Gastrocnemius medialis (tissue), 4 donors: ENCODE results near the gene RBM14. TPM values are rescaled to one million over a fixed set of nuclear protein-coding genes. Genes with fewer than 3 reads are reported as not detected.

Experiments used
- ATAC-seq, 2 donors: fragments of 150-250 bp; one replicate each; pipeline ENCODE4 v1.9.1; 2016
- DNase-seq, 2 donors: peaks; one replicate each; pipeline ENCODE4 v3.0.0-alpha.2; 2019
- H3K27ac ChIP-seq, 4 donors: fragments of 200-600 bp; sonication (generic); 1 replicate in 1 of 4; 2 replicates in 3 of 4; pipeline ENCODE4 v1.5.1; 2016 to 2018; ENCODE audit warnings: mild to moderate bottlenecking in 2 of 4, moderate library complexity in 1 of 4
- H3K27me3 ChIP-seq, 3 donors: fragments of 200-600 bp; sonication (generic) in 2 of 3; 1 replicate in 1 of 3; 2 replicates in 2 of 3; pipeline versions ENCODE4 v1.5.1 to v1.6.0; 2016 to 2019; ENCODE audit warnings: mild to moderate bottlenecking in 1 of 3, moderate library complexity in 1 of 3
- H3K36me3 ChIP-seq, 2 donors: fragments of 200-600 bp; sonication (generic) in 1 of 2; one replicate each; pipeline ENCODE4 v1.5.1; 2017 to 2018
- H3K4me1 ChIP-seq, 2 donors: fragments of 200-600 bp; sonication (generic) in 1 of 2; one replicate each; pipeline ENCODE4 v1.5.1; 2016 to 2017; ENCODE audit warnings: mild to moderate bottlenecking in 2 of 2
- H3K4me3 ChIP-seq, 4 donors: fragments of 200-600 bp; sonication (generic) in 3 of 4; 1 replicate in 1 of 4; 2 replicates in 3 of 4; pipeline ENCODE4 v1.5.1; 2016 to 2019; ENCODE audit warnings: mild to moderate bottlenecking in 2 of 4
- H3K9me3 ChIP-seq, 3 donors: fragments of 200-600 bp; sonication (generic) in 2 of 3; 1 replicate in 1 of 3; 2 replicates in 2 of 3; pipeline ENCODE4 v1.5.1; 2016 to 2019
- CTCF ChIP-seq, 5 experiments: fragments of 450-650 bp in 3 of 5; fragments of 200-600 bp in 2 of 5; sonication (generic) in 2 of 5; IDR thresholded peaks in 4 of 5; conservative IDR thresholded peaks in 1 of 5; 1 replicate in 4 of 5; 2 replicates in 1 of 5; pipeline ENCODE4 v1.5.1; 2016 to 2019; ENCODE audit warnings: antibody characterized with exemption in 5 of 5, mild to moderate bottlenecking in 3 of 5, moderate library complexity in 3 of 5
- POLR2A ChIP-seq, 2 donors: fragments of 450-650 bp; IDR thresholded peaks; one replicate each; pipeline ENCODE4 v1.6.1; 2017; ENCODE audit warnings: antibody characterized with exemption in 2 of 2, mild to moderate bottlenecking in 2 of 2, moderate library complexity in 2 of 2
- in situ Hi-C, 4 donors: fragments of 200-750 bp; cut with MboI; loops; one replicate each; pipeline versions ENCODE4 v1.15.0 to v1.8.0; 2017; ENCODE audit warnings: low sequenced_read_pairs in 4 of 4
- intact Hi-C: fragments of 100-400 bp; cut with DNase I; formaldehyde crosslinking; loops from one replicate; pipeline ENCODE4 v1.15.1; 2023; ENCODE audit warnings: low total_unique reads
- total RNA-seq, 4 donors: library from RNA; depleted of rRNA; stranded (reverse); fragments of >200 nt; gene quantifications; one replicate each; pipeline versions ENCODE4 v1.1.0 to v1.2.3, GENCODE V29; 2016

The RBM14 gene
- total RNA-seq, 4 donors from 2014 or later, result 17.0 to 43.2 (median 29.4) TPM

- no peaks in the 10 kb centered on the region for H3K9me3 ChIP-seq
- ATAC-seq, result no peak
- no peak for DNase-seq
- no peaks in the 10 kb centered on the region for H3K27me3 ChIP-seq
- H3K36me3 ChIP-seq, result no peaks in the 10 kb centered on the region
- intact Hi-C loops (loop anchor here (5.0 kb wide), 1 partner anchor 193 kb away; the partner anchor contains the start of gene DPP3), in situ Hi-C loops (loop anchor here (5.0 to 25.0 kb wide), 4 partner anchors 90 to 263 kb away; partner anchors contain the start of gene NPAS4 (in 2 of the 4))
- H3K27ac ChIP-seq, result no peak overlapping the region
- peaks cover 29 to 31% of the 10 kb centered on the region in 2 donors for H3K4me1 ChIP-seq
- no peak overlapping the region for H3K4me3 ChIP-seq
- TF ChIP-seq CTCF (IDR thresholded peaks at IDR 0.05 in 4 of 5, conservative IDR thresholded peaks at IDR 0.05 in 1 of 5), result no peak
- no peak for TF ChIP-seq POLR2A (IDR thresholded peaks at IDR 0.05)
These were observed 58.7 kb downstream of the RBM14 start for GRCh38 chr11:66674964-66675602.

GRCh38 chr11:66676282-66676919 lies 60.0 kb downstream of the RBM14 start:
- intact Hi-C loops (loop anchor here (5.0 kb wide), 1 partner anchor 194 kb away; the partner anchor contains the start of gene DPP3), in situ Hi-C loops (loop anchor here (5.0 to 25.0 kb wide), 4 partner anchors 92 to 264 kb away; partner anchors contain the start of gene NPAS4 (in 2 of the 4))
- no peaks in the 10 kb centered on the region for H3K27me3 ChIP-seq
- H3K4me1 ChIP-seq, result peaks cover 18 to 31% of the 10 kb centered on the region in 2 donors
- ATAC-seq (no peak), DNase-seq (no peak)
- no peaks in the 10 kb centered on the region for H3K36me3 ChIP-seq
- peak overlapping the region; percentile 77 to 89 (median 86) for H3K4me3 ChIP-seq
- no peak for TF ChIP-seq CTCF (IDR thresholded peaks at IDR 0.05 in 4 of 5, conservative IDR thresholded peaks at IDR 0.05 in 1 of 5)
- no peak for TF ChIP-seq POLR2A (IDR thresholded peaks at IDR 0.05)
- no peaks in the 10 kb centered on the region for H3K9me3 ChIP-seq
- H3K27ac ChIP-seq, result peak overlapping the region in 1 of 4 donors; percentile 13

Other genes with a start within 250 kb of the RBM14 start
- gene SLC29A2, start 244.9 kb upstream of the RBM14 start, total RNA-seq, result 100 to 1,000 TPM in 1 of 4 donors, 10 to 100 TPM in 3; 39.2 to 106 (median 70.6) TPM
- not detected for gene NPAS4, start 195.6 kb upstream of the RBM14 start, total RNA-seq
- 10 to 100 TPM; 35.1 to 64.1 (median 52.5) TPM for gene MRPL11, start 177.8 kb upstream of the RBM14 start, total RNA-seq
- 10 to 100 TPM; 26.1 to 55.9 (median 37.3) TPM for gene PELI3, start 149.7 kb upstream of the RBM14 start, total RNA-seq
- gene DPP3, start 136.2 kb upstream of the RBM14 start, total RNA-seq, result 10 to 100 TPM; 28.5 to 58.5 (median 37.4) TPM
- 10 to 100 TPM; 19.8 to 34.5 (median 31.2) TPM for gene BBS1, start 106.0 kb upstream of the RBM14 start, total RNA-seq
- 10 to 100 TPM in 2 of 4 donors, 1 to 10 TPM in 2; 7.2 to 13.0 (median 11.2) TPM for gene ZDHHC24, start 70.6 kb upstream of the RBM14 start, total RNA-seq
- gene ACTN3, start 69.7 kb upstream of the RBM14 start, total RNA-seq, result 1 to 10 TPM in 3 of 4 donors, under 1 TPM in 1; 0.85 to 2.4 (median 1.2) TPM
- 10 to 100 TPM; 49.1 to 87.0 (median 60.6) TPM for gene CTSF, start 48.0 kb upstream of the RBM14 start, total RNA-seq
- under 1 TPM in 2 of 4 donors, not detected in 2; 0.13 to 0.41 TPM for gene CCDC87, start 23.6 kb upstream of the RBM14 start, total RNA-seq
- 10 to 100 TPM in 3 of 4 donors, 1 to 10 TPM in 1; 9.0 to 12.3 (median 11.7) TPM for gene CCS, start 23.4 kb upstream of the RBM14 start, total RNA-seq
- 100 to 1,000 TPM in 1 of 4 donors, 10 to 100 TPM in 3; 62.4 to 117 (median 69.2) TPM for gene RBM4, start 22.1 kb downstream of the RBM14 start, total RNA-seq
- gene RBM4B, start 61.3 kb downstream of the RBM14 start, total RNA-seq, result 10 to 100 TPM in 1 of 4 donors, 1 to 10 TPM in 3; 4.5 to 11.7 (median 6.5) TPM
- gene SPTBN2, start 112.6 kb downstream of the RBM14 start, total RNA-seq, result 1 to 10 TPM in 2 of 4 donors, under 1 TPM in 2; 0.40 to 1.5 (median 1.0) TPM
- gene RCE1, start 226.8 kb downstream of the RBM14 start, total RNA-seq, result 10 to 100 TPM in 1 of 4 donors, 1 to 10 TPM in 3; 6.6 to 11.8 (median 8.3) TPM
- 10 to 100 TPM in 2 of 4 donors, 1 to 10 TPM in 2; 8.6 to 12.1 (median 10.1) TPM for gene LRFN4, start 240.4 kb downstream of the RBM14 start, total RNA-seq